ENCODE results near the gene DYNC1I1.

Gene DYNC1I1

DNA sequence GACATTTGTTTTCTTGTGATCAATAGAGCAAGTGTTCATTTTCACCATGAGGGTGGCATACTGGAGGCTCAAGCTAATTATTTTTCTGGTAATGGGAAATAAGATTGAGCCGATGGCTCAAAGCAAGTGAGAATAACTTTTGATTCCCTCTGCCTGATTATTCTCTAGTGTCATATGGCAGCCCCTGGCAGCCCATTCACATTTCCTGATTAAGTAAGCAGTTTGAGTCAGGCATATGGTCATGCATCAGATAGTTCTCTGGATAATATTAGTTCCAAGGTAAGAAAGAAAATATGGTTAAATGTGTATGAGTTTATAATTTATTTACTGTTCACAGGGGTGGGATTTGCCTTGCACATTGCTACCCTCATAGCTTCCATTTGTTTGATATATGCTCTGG is 109.2 kb downstream of the DYNC1I1 start:
- WGBS, 2 donors (ENCODE audit: extremely low coverage in 2 of 2, insufficient read length in 2 of 2, insufficient replicate concordance in 1 of 2): no CpG with 5 or more reads among the region's 1 CpG
- Histone ChIP-seq H3K4me2 (ENCODE audit: insufficient read depth, low read length, poor library complexity, severe bottlenecking) (no peak overlapping the region), H3K23ac (ENCODE audit: low read depth, low read length, poor library complexity) (no peak overlapping the region), H4K91ac (ENCODE audit: low read depth, low read length, poor library complexity) (no peak overlapping the region), H2AK5ac (ENCODE audit: low read depth, low read length) (no peak overlapping the region), H2BK5ac (ENCODE audit: low read length) (no peak overlapping the region), H3K36me3 (replicated peaks in 1 of 2; ENCODE audit: control insufficient read depth in 2 of 2, insufficient read depth in 2 of 2, low read length in 2 of 2) (no peaks in the 10 kb centered on the region), H2BK12ac (ENCODE audit: low read length) (no peak overlapping the region), H3K4ac (ENCODE audit: low read length) (no peak overlapping the region), H3K79me1 (ENCODE audit: low read depth, low read length) (no peaks in the 10 kb centered on the region), H2AFZ (ENCODE audit: low read length) (no peak overlapping the region), H3K18ac (ENCODE audit: low read length) (no peak overlapping the region), H2BK120ac (ENCODE audit: low read depth, low read length) (no peak overlapping the region), H4K8ac (ENCODE audit: low read depth, low read length) (no peak overlapping the region), H3K27me3 (ENCODE audit: control insufficient read depth in 3 of 3, insufficient read depth in 3 of 3, low read depth in 1 of 3, low read length in 3 of 3) (no peaks in the 10 kb centered on the region), H3K14ac (ENCODE audit: low read length) (no peak overlapping the region), H3K9me3 (replicated peaks in 1 of 2; ENCODE audit: control insufficient read depth in 2 of 2, insufficient read depth in 1 of 2, low read depth in 1 of 2, low read length in 2 of 2) (peaks cover 0 to 1% of the 10 kb centered on the region in 2 donors), H2BK15ac (ENCODE audit: low read length) (no peak overlapping the region), H3K9ac (ENCODE audit: low read depth, low read length, poor library complexity) (no peak overlapping the region), H3K27ac (replicated peaks; ENCODE audit: low read length) (no peak overlapping the region), H3K4me1 (ENCODE audit: control insufficient read depth in 2 of 2, insufficient read depth in 1 of 2, low read depth in 1 of 2, low read length in 2 of 2) (peaks cover 0 to 5% of the 10 kb centered on the region in 2 donors), H3K4me3 (ENCODE audit: low read length in 2 of 2) (no peak overlapping the region)
- DNase-seq (ENCODE audit: low spot score): no peak

DNA sequence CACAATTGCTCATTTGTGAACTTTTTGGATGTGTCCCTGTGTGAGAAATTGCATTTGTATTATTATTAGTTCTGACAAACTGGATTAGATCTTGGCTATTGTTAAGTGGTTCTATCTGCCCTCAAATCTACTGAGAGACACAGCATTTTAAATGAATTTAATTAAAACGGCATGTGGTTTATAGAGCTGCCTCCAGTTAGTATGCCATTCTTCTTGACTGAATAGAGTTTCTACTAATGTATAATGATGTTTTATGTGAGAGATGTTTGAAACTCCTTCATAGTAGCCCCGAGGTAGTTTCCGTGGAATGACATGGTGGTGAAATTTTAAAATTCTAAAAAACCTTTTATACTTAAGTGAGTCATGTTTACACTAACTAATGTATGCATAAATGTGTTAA is 110.9 kb downstream of the DYNC1I1 start:
- no CpG with 5 or more reads among the region's 3 CpGs for WGBS, 2 donors (ENCODE audit: extremely low coverage in 2 of 2, insufficient read length in 2 of 2, insufficient replicate concordance in 1 of 2)
- Histone ChIP-seq H3K27ac (replicated peaks; ENCODE audit: low read length) (no peak overlapping the region), H3K4me3 (ENCODE audit: low read length in 2 of 2) (no peak overlapping the region), H3K27me3 (ENCODE audit: control insufficient read depth in 3 of 3, insufficient read depth in 3 of 3, low read depth in 1 of 3, low read length in 3 of 3) (no peaks in the 10 kb centered on the region), H2AFZ (ENCODE audit: low read length) (no peak overlapping the region), H2BK5ac (ENCODE audit: low read length) (no peak overlapping the region), H3K79me1 (ENCODE audit: low read depth, low read length) (no peaks in the 10 kb centered on the region), H3K4ac (ENCODE audit: low read length) (no peak overlapping the region), H3K23ac (ENCODE audit: low read depth, low read length, poor library complexity) (no peak overlapping the region), H2BK15ac (ENCODE audit: low read length) (no peak overlapping the region), H3K9ac (ENCODE audit: low read depth, low read length, poor library complexity) (no peak overlapping the region), H2AK5ac (ENCODE audit: low read depth, low read length) (no peak overlapping the region), H3K4me1 (ENCODE audit: control insufficient read depth in 2 of 2, insufficient read depth in 1 of 2, low read depth in 1 of 2, low read length in 2 of 2) (peaks cover 4 to 5% of the 10 kb centered on the region in 2 donors), H2BK12ac (ENCODE audit: low read length) (no peak overlapping the region), H3K4me2 (ENCODE audit: insufficient read depth, low read length, poor library complexity, severe bottlenecking) (no peak overlapping the region), H3K14ac (ENCODE audit: low read length) (no peak overlapping the region), H3K9me3 (replicated peaks in 1 of 2; ENCODE audit: control insufficient read depth in 2 of 2, insufficient read depth in 1 of 2, low read depth in 1 of 2, low read length in 2 of 2) (no peaks in the 10 kb centered on the region), H2BK120ac (ENCODE audit: low read depth, low read length) (no peak overlapping the region), H4K8ac (ENCODE audit: low read depth, low read length) (no peak overlapping the region), H3K18ac (ENCODE audit: low read length) (no peak overlapping the region), H3K36me3 (replicated peaks in 1 of 2; ENCODE audit: control insufficient read depth in 2 of 2, insufficient read depth in 2 of 2, low read length in 2 of 2) (no peaks in the 10 kb centered on the region), H4K91ac (ENCODE audit: low read depth, low read length, poor library complexity) (no peak overlapping the region)
- DNase-seq (ENCODE audit: low spot score): no peak

DNA sequence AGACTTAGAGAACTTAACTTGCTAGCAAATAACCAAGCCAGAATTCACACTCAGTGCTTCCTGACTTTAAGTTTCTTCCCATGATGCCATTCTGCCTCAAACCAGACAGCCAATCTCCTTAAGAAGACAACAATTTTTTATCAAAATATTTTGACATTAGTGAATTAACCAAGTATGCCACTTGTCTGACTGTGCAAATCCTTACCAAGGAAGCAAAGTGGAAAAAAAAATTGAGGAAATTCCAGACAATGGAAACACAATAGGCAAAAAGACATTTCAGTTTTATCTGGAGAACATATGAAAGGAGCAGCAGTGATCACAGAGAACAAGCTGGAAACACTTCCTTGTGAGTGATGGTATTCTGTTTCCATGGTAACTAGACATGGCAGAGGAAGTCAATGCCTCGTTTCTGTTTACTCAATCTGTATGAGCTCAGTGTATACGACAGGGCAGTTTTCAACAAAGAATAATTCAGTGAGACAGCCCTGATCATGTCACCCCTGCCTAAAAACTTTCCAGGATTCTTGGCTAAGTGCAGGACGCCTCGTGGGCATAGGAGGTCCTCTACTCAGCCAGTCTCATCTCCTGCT is 114.2 kb downstream of the DYNC1I1 start:
- no peak overlapping the region for H3K4me3 ChIP-seq (ENCODE audit: low read length in 2 of 2)

DNA sequence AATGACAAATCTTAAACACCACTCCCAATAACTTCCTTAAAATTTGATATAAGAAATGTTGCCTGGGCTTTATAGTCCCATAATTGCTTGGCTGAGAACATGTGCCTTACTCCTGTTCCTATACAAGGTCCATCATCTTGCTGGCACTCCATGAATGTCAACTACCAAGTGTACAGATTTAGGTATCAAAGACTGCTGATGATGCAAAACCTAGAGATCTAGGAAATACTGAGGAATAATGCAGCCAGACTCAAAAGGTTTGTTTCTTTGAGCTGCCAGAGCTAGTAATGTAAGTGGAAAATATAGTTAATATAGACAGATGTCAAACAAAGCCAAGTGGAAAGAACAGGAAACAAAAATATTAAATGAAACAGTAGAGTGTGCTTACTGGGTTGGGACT is 121.1 kb downstream of the DYNC1I1 start:
- Histone ChIP-seq H2AK5ac (ENCODE audit: low read depth, low read length) (no peak overlapping the region), H2BK5ac (ENCODE audit: low read length) (no peak overlapping the region), H2AFZ (ENCODE audit: low read length) (no peak overlapping the region), H4K91ac (ENCODE audit: low read depth, low read length, poor library complexity) (no peak overlapping the region), H3K4me2 (ENCODE audit: insufficient read depth, low read length, poor library complexity, severe bottlenecking) (no peak overlapping the region), H3K27ac (replicated peaks; ENCODE audit: low read length) (no peak overlapping the region), H3K79me1 (ENCODE audit: low read depth, low read length) (no peaks in the 10 kb centered on the region), H4K8ac (ENCODE audit: low read depth, low read length) (no peak overlapping the region), H2BK15ac (ENCODE audit: low read length) (no peak overlapping the region), H3K14ac (ENCODE audit: low read length) (no peak overlapping the region), H2BK12ac (ENCODE audit: low read length) (no peak overlapping the region), H3K4me3 (ENCODE audit: low read length in 2 of 2) (no peak overlapping the region), H3K9ac (ENCODE audit: low read depth, low read length, poor library complexity) (no peak overlapping the region), H3K4ac (ENCODE audit: low read length) (no peak overlapping the region), H3K23ac (ENCODE audit: low read depth, low read length, poor library complexity) (no peak overlapping the region), H3K9me3 (replicated peaks in 1 of 2; ENCODE audit: control insufficient read depth in 2 of 2, insufficient read depth in 1 of 2, low read depth in 1 of 2, low read length in 2 of 2) (no peaks in the 10 kb centered on the region), H3K27me3 (ENCODE audit: control insufficient read depth in 3 of 3, insufficient read depth in 3 of 3, low read depth in 1 of 3, low read length in 3 of 3) (no peaks in the 10 kb centered on the region), H3K4me1 (ENCODE audit: control insufficient read depth in 2 of 2, insufficient read depth in 1 of 2, low read depth in 1 of 2, low read length in 2 of 2) (no peaks in the 10 kb centered on the region), H3K18ac (ENCODE audit: low read length) (no peak overlapping the region), H2BK120ac (ENCODE audit: low read depth, low read length) (no peak overlapping the region), H3K36me3 (replicated peaks in 1 of 2; ENCODE audit: control insufficient read depth in 2 of 2, insufficient read depth in 2 of 2, low read length in 2 of 2) (no peaks in the 10 kb centered on the region)
- no peak for DNase-seq (ENCODE audit: low spot score)

More for the DNA sequence above, 114.2 kb downstream of the DYNC1I1 start:
- Histone ChIP-seq H2BK15ac (ENCODE audit: low read length) (no peak overlapping the region), H3K4me1 (ENCODE audit: control insufficient read depth in 2 of 2, insufficient read depth in 1 of 2, low read depth in 1 of 2, low read length in 2 of 2) (peaks cover 4 to 5% of the 10 kb centered on the region in 2 donors), H2BK5ac (ENCODE audit: low read length) (no peak overlapping the region), H3K36me3 (replicated peaks in 1 of 2; ENCODE audit: control insufficient read depth in 2 of 2, insufficient read depth in 2 of 2, low read length in 2 of 2) (no peaks in the 10 kb centered on the region), H3K14ac (ENCODE audit: low read length) (no peak overlapping the region), H3K4ac (ENCODE audit: low read length) (no peak overlapping the region), H3K4me2 (ENCODE audit: insufficient read depth, low read length, poor library complexity, severe bottlenecking) (no peak overlapping the region), H3K9me3 (replicated peaks in 1 of 2; ENCODE audit: control insufficient read depth in 2 of 2, insufficient read depth in 1 of 2, low read depth in 1 of 2, low read length in 2 of 2) (no peaks in the 10 kb centered on the region), H3K27ac (replicated peaks; ENCODE audit: low read length) (no peak overlapping the region), H3K27me3 (ENCODE audit: control insufficient read depth in 3 of 3, insufficient read depth in 3 of 3, low read depth in 1 of 3, low read length in 3 of 3) (no peaks in the 10 kb centered on the region), H3K79me1 (ENCODE audit: low read depth, low read length) (no peaks in the 10 kb centered on the region), H2AK5ac (ENCODE audit: low read depth, low read length) (no peak overlapping the region), H2BK120ac (ENCODE audit: low read depth, low read length) (no peak overlapping the region), H3K9ac (ENCODE audit: low read depth, low read length, poor library complexity) (no peak overlapping the region), H2BK12ac (ENCODE audit: low read length) (no peak overlapping the region), H3K23ac (ENCODE audit: low read depth, low read length, poor library complexity) (no peak overlapping the region), H3K18ac (ENCODE audit: low read length) (no peak overlapping the region), H4K8ac (ENCODE audit: low read depth, low read length) (no peak overlapping the region), H4K91ac (ENCODE audit: low read depth, low read length, poor library complexity) (no peak overlapping the region), H2AFZ (ENCODE audit: low read length) (peak overlapping the region; percentile 40)
- no peak for DNase-seq (ENCODE audit: low spot score)
- WGBS, 2 donors (ENCODE audit: extremely low coverage in 2 of 2, insufficient read length in 2 of 2, insufficient replicate concordance in 1 of 2): no CpG with 5 or more reads among the region's 4 CpGs
